GM23338 (cell line): ENCODE measurements around the gene RELN.

ENCODE experiments used
- CREB1 ChIP-seq: fragments of 250-450 bp; sonication (Bioruptor Pico); IDR thresholded peaks from 2 replicates; pipeline ENCODE4 v1.5.0; 2020; ENCODE audit warnings: low read depth, mild to moderate bottlenecking, moderate library complexity
- EZH2 ChIP-seq: fragments of 200-600 bp; sonication (generic); IDR thresholded peaks from one replicate; pipeline ENCODE4 v1.8.0; 2017; ENCODE audit warnings: antibody characterized with exemption, mild to moderate bottlenecking, low read depth; ENCODE audit not compliant: unreplicated experiment
- EZH2phosphoT487 ChIP-seq: fragments of 200-600 bp; sonication (generic); IDR thresholded peaks from one replicate; pipeline ENCODE4 v1.8.1; 2018; ENCODE audit warnings: antibody characterized with exemption; ENCODE audit not compliant: unreplicated experiment
- JUNB ChIP-seq: IDR thresholded peaks from one replicate; pipeline ENCODE4 v1.6.1; 2016; ENCODE audit warnings: antibody characterized with exemption; ENCODE audit not compliant: unreplicated experiment
- POLR2AphosphoS5 ChIP-seq: IDR thresholded peaks from 2 replicates; pipeline ENCODE4 v1.6.1; 2016; ENCODE audit warnings: antibody characterized with exemption, low read depth
- STAT1 ChIP-seq: IDR thresholded peaks from one replicate; pipeline ENCODE4 v1.6.1; 2016; ENCODE audit warnings: antibody characterized with exemption; ENCODE audit not compliant: unreplicated experiment
- ZNF331 ChIP-seq: fragments of 250-450 bp; sonication (Bioruptor Pico); IDR thresholded peaks from 2 replicates; pipeline ENCODE4 v1.5.0; 2020; ENCODE audit warnings: low read depth, mild to moderate bottlenecking, moderate library complexity
- TF ChIP-seq, protein P1 (sequence below), 2 experiments: fragments of 200-600 bp in 1 of 2; sonication (generic) in 1 of 2; conservative IDR thresholded peaks; 2 replicates each; pipeline versions ENCODE4 v1.5.1 to v1.6.1; 2016 to 2017; ENCODE audit warnings: antibody characterized with exemption in 2 of 2, low read depth in 2 of 2, mild to moderate bottlenecking in 2 of 2, moderate library complexity in 1 of 2
- TF ChIP-seq, protein P2 (sequence below): IDR thresholded peaks from 2 replicates; pipeline ENCODE4 v1.6.1; 2016; ENCODE audit warnings: antibody characterized with exemption
- TF ChIP-seq, protein P3 (sequence below): IDR thresholded peaks from one replicate; pipeline ENCODE4 v1.6.1; 2018; ENCODE audit warnings: antibody characterized with exemption; ENCODE audit not compliant: unreplicated experiment
- TF ChIP-seq, protein P4 (sequence below): fragments of 250-450 bp; sonication (Bioruptor Pico); IDR thresholded peaks from 2 replicates; pipeline ENCODE4 v1.5.0; 2020; ENCODE audit warnings: mild to moderate bottlenecking, moderate library complexity

DNA sequence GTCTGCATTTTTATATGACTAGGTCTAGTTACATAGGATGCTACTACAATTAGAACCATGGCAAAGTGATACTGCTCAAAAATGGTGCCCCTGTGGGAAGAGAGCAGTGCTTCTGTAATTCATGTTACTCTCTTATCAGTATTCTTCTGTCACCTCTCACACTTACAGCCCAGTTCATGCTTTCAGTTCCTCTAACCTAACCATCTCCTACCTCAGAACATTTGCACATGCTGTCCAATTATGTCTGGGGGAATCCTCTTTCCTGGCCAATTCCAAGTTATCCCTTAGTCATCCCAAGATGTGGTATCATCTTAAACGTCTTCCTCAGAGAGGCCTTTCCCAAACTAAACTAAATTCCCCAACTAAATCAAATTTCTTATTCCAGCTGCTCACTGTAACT is 190.2 kb downstream of the RELN start:
- TF ChIP-seq, protein P1, sequence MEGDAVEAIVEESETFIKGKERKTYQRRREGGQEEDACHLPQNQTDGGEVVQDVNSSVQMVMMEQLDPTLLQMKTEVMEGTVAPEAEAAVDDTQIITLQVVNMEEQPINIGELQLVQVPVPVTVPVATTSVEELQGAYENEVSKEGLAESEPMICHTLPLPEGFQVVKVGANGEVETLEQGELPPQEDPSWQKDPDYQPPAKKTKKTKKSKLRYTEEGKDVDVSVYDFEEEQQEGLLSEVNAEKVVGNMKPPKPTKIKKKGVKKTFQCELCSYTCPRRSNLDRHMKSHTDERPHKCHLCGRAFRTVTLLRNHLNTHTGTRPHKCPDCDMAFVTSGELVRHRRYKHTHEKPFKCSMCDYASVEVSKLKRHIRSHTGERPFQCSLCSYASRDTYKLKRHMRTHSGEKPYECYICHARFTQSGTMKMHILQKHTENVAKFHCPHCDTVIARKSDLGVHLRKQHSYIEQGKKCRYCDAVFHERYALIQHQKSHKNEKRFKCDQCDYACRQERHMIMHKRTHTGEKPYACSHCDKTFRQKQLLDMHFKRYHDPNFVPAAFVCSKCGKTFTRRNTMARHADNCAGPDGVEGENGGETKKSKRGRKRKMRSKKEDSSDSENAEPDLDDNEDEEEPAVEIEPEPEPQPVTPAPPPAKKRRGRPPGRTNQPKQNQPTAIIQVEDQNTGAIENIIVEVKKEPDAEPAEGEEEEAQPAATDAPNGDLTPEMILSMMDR (conservative IDR thresholded peaks at IDR 0.05; ENCODE audit: low read depth in 2 of 2) = no peak
- TF ChIP-seq EZH2phosphoT487 = no peak
- TF ChIP-seq EZH2 = no peak
- TF ChIP-seq POLR2AphosphoS5 = no peak
- no peak for TF ChIP-seq ZNF331 (CRISPR knock-in tag)
- TF ChIP-seq JUNB = no peak
- TF ChIP-seq, protein P2, sequence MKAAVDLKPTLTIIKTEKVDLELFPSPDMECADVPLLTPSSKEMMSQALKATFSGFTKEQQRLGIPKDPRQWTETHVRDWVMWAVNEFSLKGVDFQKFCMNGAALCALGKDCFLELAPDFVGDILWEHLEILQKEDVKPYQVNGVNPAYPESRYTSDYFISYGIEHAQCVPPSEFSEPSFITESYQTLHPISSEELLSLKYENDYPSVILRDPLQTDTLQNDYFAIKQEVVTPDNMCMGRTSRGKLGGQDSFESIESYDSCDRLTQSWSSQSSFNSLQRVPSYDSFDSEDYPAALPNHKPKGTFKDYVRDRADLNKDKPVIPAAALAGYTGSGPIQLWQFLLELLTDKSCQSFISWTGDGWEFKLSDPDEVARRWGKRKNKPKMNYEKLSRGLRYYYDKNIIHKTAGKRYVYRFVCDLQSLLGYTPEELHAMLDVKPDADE = no peak
- TF ChIP-seq, protein P3, sequence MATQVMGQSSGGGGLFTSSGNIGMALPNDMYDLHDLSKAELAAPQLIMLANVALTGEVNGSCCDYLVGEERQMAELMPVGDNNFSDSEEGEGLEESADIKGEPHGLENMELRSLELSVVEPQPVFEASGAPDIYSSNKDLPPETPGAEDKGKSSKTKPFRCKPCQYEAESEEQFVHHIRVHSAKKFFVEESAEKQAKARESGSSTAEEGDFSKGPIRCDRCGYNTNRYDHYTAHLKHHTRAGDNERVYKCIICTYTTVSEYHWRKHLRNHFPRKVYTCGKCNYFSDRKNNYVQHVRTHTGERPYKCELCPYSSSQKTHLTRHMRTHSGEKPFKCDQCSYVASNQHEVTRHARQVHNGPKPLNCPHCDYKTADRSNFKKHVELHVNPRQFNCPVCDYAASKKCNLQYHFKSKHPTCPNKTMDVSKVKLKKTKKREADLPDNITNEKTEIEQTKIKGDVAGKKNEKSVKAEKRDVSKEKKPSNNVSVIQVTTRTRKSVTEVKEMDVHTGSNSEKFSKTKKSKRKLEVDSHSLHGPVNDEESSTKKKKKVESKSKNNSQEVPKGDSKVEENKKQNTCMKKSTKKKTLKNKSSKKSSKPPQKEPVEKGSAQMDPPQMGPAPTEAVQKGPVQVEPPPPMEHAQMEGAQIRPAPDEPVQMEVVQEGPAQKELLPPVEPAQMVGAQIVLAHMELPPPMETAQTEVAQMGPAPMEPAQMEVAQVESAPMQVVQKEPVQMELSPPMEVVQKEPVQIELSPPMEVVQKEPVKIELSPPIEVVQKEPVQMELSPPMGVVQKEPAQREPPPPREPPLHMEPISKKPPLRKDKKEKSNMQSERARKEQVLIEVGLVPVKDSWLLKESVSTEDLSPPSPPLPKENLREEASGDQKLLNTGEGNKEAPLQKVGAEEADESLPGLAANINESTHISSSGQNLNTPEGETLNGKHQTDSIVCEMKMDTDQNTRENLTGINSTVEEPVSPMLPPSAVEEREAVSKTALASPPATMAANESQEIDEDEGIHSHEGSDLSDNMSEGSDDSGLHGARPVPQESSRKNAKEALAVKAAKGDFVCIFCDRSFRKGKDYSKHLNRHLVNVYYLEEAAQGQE = no peak
- TF ChIP-seq CREB1 (CRISPR knock-in tag) = no peak
- TF ChIP-seq STAT1 = no peak
- TF ChIP-seq, protein P4, sequence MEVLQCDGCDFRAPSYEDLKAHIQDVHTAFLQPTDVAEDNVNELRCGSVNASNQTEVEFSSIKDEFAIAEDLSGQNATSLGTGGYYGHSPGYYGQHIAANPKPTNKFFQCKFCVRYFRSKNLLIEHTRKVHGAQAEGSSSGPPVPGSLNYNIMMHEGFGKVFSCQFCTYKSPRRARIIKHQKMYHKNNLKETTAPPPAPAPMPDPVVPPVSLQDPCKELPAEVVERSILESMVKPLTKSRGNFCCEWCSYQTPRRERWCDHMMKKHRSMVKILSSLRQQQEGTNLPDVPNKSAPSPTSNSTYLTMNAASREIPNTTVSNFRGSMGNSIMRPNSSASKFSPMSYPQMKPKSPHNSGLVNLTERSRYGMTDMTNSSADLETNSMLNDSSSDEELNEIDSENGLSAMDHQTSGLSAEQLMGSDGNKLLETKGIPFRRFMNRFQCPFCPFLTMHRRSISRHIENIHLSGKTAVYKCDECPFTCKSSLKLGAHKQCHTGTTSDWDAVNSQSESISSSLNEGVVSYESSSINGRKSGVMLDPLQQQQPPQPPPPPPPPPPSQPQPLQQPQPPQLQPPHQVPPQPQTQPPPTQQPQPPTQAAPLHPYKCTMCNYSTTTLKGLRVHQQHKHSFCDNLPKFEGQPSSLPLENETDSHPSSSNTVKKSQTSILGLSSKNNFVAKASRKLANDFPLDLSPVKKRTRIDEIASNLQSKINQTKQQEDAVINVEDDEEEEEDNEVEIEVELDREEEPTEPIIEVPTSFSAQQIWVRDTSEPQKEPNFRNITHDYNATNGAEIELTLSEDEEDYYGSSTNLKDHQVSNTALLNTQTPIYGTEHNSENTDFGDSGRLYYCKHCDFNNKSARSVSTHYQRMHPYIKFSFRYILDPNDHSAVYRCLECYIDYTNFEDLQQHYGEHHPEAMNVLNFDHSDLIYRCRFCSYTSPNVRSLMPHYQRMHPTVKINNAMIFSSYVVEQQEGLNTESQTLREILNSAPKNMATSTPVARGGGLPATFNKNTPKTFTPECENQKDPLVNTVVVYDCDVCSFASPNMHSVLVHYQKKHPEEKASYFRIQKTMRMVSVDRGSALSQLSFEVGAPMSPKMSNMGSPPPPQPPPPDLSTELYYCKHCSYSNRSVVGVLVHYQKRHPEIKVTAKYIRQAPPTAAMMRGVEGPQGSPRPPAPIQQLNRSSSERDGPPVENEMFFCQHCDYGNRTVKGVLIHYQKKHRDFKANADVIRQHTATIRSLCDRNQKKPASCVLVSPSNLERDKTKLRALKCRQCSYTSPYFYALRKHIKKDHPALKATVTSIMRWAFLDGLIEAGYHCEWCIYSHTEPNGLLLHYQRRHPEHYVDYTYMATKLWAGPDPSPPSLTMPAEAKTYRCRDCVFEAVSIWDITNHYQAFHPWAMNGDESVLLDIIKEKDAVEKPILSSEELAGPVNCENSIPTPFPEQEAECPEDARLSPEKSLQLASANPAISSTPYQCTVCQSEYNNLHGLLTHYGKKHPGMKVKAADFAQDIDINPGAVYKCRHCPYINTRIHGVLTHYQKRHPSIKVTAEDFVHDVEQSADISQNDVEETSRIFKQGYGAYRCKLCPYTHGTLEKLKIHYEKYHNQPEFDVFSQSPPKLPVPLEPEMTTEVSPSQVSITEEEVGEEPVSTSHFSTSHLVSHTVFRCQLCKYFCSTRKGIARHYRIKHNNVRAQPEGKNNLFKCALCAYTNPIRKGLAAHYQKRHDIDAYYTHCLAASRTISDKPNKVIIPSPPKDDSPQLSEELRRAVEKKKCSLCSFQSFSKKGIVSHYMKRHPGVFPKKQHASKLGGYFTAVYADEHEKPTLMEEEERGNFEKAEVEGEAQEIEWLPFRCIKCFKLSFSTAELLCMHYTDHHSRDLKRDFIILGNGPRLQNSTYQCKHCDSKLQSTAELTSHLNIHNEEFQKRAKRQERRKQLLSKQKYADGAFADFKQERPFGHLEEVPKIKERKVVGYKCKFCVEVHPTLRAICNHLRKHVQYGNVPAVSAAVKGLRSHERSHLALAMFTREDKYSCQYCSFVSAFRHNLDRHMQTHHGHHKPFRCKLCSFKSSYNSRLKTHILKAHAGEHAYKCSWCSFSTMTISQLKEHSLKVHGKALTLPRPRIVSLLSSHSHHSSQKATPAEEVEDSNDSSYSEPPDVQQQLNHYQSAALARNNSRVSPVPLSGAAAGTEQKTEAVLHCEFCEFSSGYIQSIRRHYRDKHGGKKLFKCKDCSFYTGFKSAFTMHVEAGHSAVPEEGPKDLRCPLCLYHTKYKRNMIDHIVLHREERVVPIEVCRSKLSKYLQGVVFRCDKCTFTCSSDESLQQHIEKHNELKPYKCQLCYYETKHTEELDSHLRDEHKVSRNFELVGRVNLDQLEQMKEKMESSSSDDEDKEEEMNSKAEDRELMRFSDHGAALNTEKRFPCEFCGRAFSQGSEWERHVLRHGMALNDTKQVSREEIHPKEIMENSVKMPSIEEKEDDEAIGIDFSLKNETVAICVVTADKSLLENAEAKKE (CRISPR knock-in tag) = no peak
